Measurements from ENCODE around the gene ETFDH. TPM values are rescaled to one million over a fixed set of nuclear protein-coding genes. Genes with fewer than 3 reads are reported as not detected.

The ETFDH gene
- total and polyA plus RNA-seq, 2 donors (not counting 1 experiment from before 2014, with no cell fraction given), result 34.8 to 38.6 TPM

DNA sequence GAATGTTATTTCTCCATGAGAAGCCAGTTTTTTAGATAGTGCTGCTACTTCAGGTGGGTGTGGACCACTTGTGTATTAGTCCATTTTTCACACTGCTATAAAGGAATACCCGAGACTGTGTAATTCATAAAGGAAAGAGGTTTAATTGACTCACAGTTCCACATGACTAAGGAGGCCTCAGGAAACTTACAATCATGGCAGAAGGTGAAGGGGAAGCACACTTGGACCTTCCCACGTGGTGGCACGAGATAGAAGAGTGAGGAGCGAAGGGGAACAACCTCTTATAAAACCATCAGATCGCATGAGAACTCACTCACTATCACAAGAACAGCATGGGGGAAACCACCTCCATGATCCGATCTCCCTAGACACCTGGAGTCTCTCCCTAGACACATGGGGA, 54.5 kb downstream of the ETFDH start:
- Histone ChIP-seq H3K9ac (ENCODE audit: insufficient read depth, low read length) (no peak overlapping the region), H3K4me1 (ENCODE audit: control insufficient read depth, extremely low read depth, insufficient read depth, low read length) (no peaks in the 10 kb centered on the region), H3K27me3 (ENCODE audit: control insufficient read depth, insufficient read depth, low read length) (peaks cover 5% of the 10 kb centered on the region), H3K4me2 (ENCODE audit: extremely low read depth, insufficient read depth, low read length) (no peak overlapping the region), H3K79me2 (ENCODE audit: control insufficient read depth, insufficient read depth, low read length) (peaks cover 13% of the 10 kb centered on the region), H4K20me1 (ENCODE audit: control insufficient read depth, extremely low read depth, insufficient read depth, low read length) (no peaks in the 10 kb centered on the region), H3K36me3 (ENCODE audit: control insufficient read depth, insufficient read depth, low read length) (no peaks in the 10 kb centered on the region), H3K4me3 (replicated peaks in 1 of 4; ENCODE audit: control extremely low read depth in 1 of 4, insufficient read depth in 1 of 4, low read depth in 3 of 4, low read length in 4 of 4) (no peak overlapping the region), H3K27ac (ENCODE audit: insufficient read depth, low read length) (no peak overlapping the region), H2AFZ (ENCODE audit: low read length) (no peak overlapping the region), H3K9me3 (ENCODE audit: control insufficient read depth, insufficient read depth, low read depth, low read length) (no peaks in the 10 kb centered on the region)
- TF ChIP-seq, protein P1, sequence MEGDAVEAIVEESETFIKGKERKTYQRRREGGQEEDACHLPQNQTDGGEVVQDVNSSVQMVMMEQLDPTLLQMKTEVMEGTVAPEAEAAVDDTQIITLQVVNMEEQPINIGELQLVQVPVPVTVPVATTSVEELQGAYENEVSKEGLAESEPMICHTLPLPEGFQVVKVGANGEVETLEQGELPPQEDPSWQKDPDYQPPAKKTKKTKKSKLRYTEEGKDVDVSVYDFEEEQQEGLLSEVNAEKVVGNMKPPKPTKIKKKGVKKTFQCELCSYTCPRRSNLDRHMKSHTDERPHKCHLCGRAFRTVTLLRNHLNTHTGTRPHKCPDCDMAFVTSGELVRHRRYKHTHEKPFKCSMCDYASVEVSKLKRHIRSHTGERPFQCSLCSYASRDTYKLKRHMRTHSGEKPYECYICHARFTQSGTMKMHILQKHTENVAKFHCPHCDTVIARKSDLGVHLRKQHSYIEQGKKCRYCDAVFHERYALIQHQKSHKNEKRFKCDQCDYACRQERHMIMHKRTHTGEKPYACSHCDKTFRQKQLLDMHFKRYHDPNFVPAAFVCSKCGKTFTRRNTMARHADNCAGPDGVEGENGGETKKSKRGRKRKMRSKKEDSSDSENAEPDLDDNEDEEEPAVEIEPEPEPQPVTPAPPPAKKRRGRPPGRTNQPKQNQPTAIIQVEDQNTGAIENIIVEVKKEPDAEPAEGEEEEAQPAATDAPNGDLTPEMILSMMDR (conservative IDR thresholded peaks at IDR 0.05 in 1 of 2, IDR thresholded peaks at IDR 0.05 in 1 of 2; ENCODE audit: low read depth in 1 of 2, low read length in 2 of 2), result no peak
- TF ChIP-seq EZH2 (IDR thresholded peaks at IDR 0.05; ENCODE audit: low read length, missing control alignments), result no peak
- no peak for DNase-seq (ENCODE audit: low read depth in 2 of 2)

DNA sequence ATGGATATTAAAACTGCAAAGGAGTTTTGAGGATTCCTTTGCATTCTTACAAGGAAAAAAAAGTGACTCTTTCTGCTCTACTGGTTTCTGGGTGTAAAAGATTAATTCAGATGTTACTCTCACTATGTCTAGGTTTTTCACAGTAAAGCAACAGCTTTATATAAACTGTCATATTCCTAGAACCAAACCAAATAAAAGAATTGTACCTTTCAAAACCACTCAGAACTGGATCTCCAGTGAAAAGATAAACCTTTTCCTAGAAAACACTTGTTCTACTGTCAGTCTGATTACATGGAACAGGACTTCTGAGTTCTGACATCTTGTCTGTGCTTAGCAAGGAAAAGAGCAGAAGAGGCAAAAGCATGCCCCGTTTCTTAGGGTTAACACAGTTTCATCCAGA, 56.1 kb downstream of the ETFDH start:
- no peaks in the 10 kb centered on the region for H3K36me3 ChIP-seq (ENCODE audit: control insufficient read depth, insufficient read depth, low read length)
- H3K9me3 ChIP-seq (ENCODE audit: control insufficient read depth, insufficient read depth, low read depth, low read length), result no peaks in the 10 kb centered on the region
- H3K4me2 ChIP-seq (ENCODE audit: extremely low read depth, insufficient read depth, low read length), result no peak overlapping the region
- no peak for DNase-seq (ENCODE audit: low read depth in 2 of 2)
- H3K4me3 ChIP-seq (replicated peaks in 1 of 4; ENCODE audit: control extremely low read depth in 1 of 4, insufficient read depth in 1 of 4, low read depth in 3 of 4, low read length in 4 of 4), result no peak overlapping the region
- peaks cover 5% of the 10 kb centered on the region for H3K27me3 ChIP-seq (ENCODE audit: control insufficient read depth, insufficient read depth, low read length)
- no peak overlapping the region for H3K27ac ChIP-seq (ENCODE audit: insufficient read depth, low read length)
- no peaks in the 10 kb centered on the region for H3K79me2 ChIP-seq (ENCODE audit: control insufficient read depth, insufficient read depth, low read length)
- TF ChIP-seq EZH2 (IDR thresholded peaks at IDR 0.05; ENCODE audit: low read length, missing control alignments), result no peak
- TF ChIP-seq, protein P1 (conservative IDR thresholded peaks at IDR 0.05 in 1 of 2, IDR thresholded peaks at IDR 0.05 in 1 of 2; ENCODE audit: low read depth in 1 of 2, low read length in 2 of 2), result no peak
- no peaks in the 10 kb centered on the region for H3K4me1 ChIP-seq (ENCODE audit: control insufficient read depth, extremely low read depth, insufficient read depth, low read length)
- no peak overlapping the region for H3K9ac ChIP-seq (ENCODE audit: insufficient read depth, low read length)
- H2AFZ ChIP-seq (ENCODE audit: low read length), result no peak overlapping the region
- H4K20me1 ChIP-seq (ENCODE audit: control insufficient read depth, extremely low read depth, insufficient read depth, low read length), result no peaks in the 10 kb centered on the region

DNA sequence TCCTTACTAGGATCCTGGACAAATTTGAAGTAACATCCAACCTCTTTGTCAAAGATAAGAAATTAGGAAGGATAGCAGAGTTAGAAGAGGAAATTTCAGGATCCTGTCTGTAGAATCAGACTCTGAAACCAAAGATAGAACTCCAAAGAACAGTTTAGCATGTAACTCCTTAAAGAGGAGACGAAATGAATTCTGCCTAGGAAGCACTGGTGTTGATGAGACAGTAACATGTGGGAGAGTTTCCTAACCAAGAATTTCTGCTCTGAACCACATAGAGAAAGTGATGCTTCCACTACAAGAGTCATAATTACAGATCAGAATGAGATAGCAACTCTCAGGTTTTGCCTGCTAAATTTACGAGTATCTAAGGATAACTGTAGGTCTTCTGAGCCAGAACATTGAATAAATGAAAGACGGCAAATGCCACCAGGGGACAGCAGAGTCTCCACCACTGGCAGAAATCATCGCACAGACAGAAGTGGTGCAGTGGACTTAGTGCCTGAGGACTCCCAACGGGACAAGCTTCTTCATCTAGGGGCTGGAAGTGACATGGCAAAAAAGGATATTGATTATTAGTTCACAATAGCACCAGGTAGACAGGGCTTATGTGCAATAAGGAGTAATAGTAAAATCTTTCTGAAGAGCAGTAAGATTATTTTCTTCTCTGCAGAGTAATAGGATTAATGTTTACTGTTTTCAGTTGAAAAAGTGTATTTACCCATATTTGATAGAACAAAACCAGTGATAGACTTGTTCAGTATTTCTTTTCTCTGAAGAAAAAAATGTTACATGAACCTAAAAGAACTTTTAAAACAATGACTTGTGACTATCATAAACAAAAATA, 57.8 kb downstream of the ETFDH start:
- no peaks in the 10 kb centered on the region for H4K20me1 ChIP-seq (ENCODE audit: control insufficient read depth, extremely low read depth, insufficient read depth, low read length)
- H3K4me2 ChIP-seq (ENCODE audit: extremely low read depth, insufficient read depth, low read length), result no peak overlapping the region
- H3K79me2 ChIP-seq (ENCODE audit: control insufficient read depth, insufficient read depth, low read length), result no peaks in the 10 kb centered on the region
- no peaks in the 10 kb centered on the region for H3K4me1 ChIP-seq (ENCODE audit: control insufficient read depth, extremely low read depth, insufficient read depth, low read length)
- no peak overlapping the region for H3K9ac ChIP-seq (ENCODE audit: insufficient read depth, low read length)
- H3K36me3 ChIP-seq (ENCODE audit: control insufficient read depth, insufficient read depth, low read length), result no peaks in the 10 kb centered on the region
- peak; percentile 65 to 78 for DNase-seq (ENCODE audit: low read depth in 2 of 2)
- TF ChIP-seq EZH2 (IDR thresholded peaks at IDR 0.05; ENCODE audit: low read length, missing control alignments), result no peak
- TF ChIP-seq, protein P1 (conservative IDR thresholded peaks at IDR 0.05 in 1 of 2, IDR thresholded peaks at IDR 0.05 in 1 of 2; ENCODE audit: low read depth in 1 of 2, low read length in 2 of 2), result peak; percentile 95 to 97
- no peak overlapping the region for H3K27ac ChIP-seq (ENCODE audit: insufficient read depth, low read length)
- H2AFZ ChIP-seq (ENCODE audit: low read length), result no peak overlapping the region
- H3K4me3 ChIP-seq (replicated peaks in 1 of 4; ENCODE audit: control extremely low read depth in 1 of 4, insufficient read depth in 1 of 4, low read depth in 3 of 4, low read length in 4 of 4), result no peak overlapping the region
- peaks cover 5% of the 10 kb centered on the region for H3K27me3 ChIP-seq (ENCODE audit: control insufficient read depth, insufficient read depth, low read length)
- no peaks in the 10 kb centered on the region for H3K9me3 ChIP-seq (ENCODE audit: control insufficient read depth, insufficient read depth, low read depth, low read length)

All from fibroblast of lung (primary cell).